Prostate gland (tissue), 2 donors: ENCODE measurements around the gene CRY2. TPM values are rescaled to one million over a fixed set of nuclear protein-coding genes. Genes with fewer than 3 reads are reported as not detected.

Source experiments
- DNase-seq: peaks from one replicate; pipeline ENCODE4 v3.0.0-alpha.2; 2019; ENCODE audit warnings: low spot score
- H3K27ac ChIP-seq, 2 donors: fragments of 200-600 bp; sonication (generic); 2 replicates each; pipeline ENCODE4 v1.5.1; 2017 to 2019
- H3K27me3 ChIP-seq: fragments of 200-600 bp; sonication (generic); replicated peaks from 2 replicates; pipeline ENCODE4 v1.5.1; 2019; ENCODE audit not compliant: insufficient read depth
- H3K36me3 ChIP-seq, 2 donors: fragments of 200-600 bp; sonication (generic); 1 replicate in 1 of 2; 2 replicates in 1 of 2; pipeline versions ENCODE4 v1.5.1 to v1.8.1; 2017 to 2019
- H3K4me1 ChIP-seq: fragments of 200-600 bp; sonication (generic); replicated peaks from 2 replicates; pipeline ENCODE4 v1.5.1; 2019
- H3K4me3 ChIP-seq, 2 donors: fragments of 200-600 bp; sonication (generic); 2 replicates each; pipeline ENCODE4 v1.5.1; 2017 to 2019
- H3K9me3 ChIP-seq: fragments of 200-600 bp; sonication (generic); 2 replicates; pipeline ENCODE4 v1.5.1; 2017
- POLR2A ChIP-seq: fragments of 450-650 bp; IDR thresholded peaks from one replicate; pipeline ENCODE4 v1.6.1; 2016; ENCODE audit warnings: antibody characterized with exemption, mild to moderate bottlenecking
- POLR2AphosphoS5 ChIP-seq: sonication (generic); formaldehyde crosslinking; IDR thresholded peaks from one replicate; pipeline ENCODE4 v1.6.1; 2017; ENCODE audit warnings: antibody characterized with exemption
- WGBS: methylation state at CpG from one replicate; pipeline ENCODE4 v1.1.5; 2018; 5-methylcytosine and 5-hydroxymethylcytosine counted together
- intact Hi-C: fragments of 100-400 bp; cut with DNase I; formaldehyde crosslinking; loops from one replicate; pipeline ENCODE4 v1.14.2; 2022
- total RNA-seq, 2 donors: library from RNA; depleted of rRNA; stranded (reverse); fragments of >200 nt; gene quantifications; one replicate each; pipeline ENCODE4 v1.1.0, GENCODE V29; 2016
- TF ChIP-seq, protein P1 (sequence below), 4 experiments: fragments of 200-600 bp in 2 of 4; fragments of 450-650 bp in 2 of 4; sonication (generic) in 2 of 4; IDR thresholded peaks; 1 replicate in 3 of 4; 2 replicates in 1 of 4; pipeline ENCODE4 v1.5.1; 2016 to 2019; ENCODE audit warnings: antibody characterized with exemption in 4 of 4, mild to moderate bottlenecking in 2 of 4, moderate library complexity in 2 of 4

CRY2 gene
- total RNA-seq, 2 donors from 2014 or later, result 45.4 to 70.8 TPM

DNA sequence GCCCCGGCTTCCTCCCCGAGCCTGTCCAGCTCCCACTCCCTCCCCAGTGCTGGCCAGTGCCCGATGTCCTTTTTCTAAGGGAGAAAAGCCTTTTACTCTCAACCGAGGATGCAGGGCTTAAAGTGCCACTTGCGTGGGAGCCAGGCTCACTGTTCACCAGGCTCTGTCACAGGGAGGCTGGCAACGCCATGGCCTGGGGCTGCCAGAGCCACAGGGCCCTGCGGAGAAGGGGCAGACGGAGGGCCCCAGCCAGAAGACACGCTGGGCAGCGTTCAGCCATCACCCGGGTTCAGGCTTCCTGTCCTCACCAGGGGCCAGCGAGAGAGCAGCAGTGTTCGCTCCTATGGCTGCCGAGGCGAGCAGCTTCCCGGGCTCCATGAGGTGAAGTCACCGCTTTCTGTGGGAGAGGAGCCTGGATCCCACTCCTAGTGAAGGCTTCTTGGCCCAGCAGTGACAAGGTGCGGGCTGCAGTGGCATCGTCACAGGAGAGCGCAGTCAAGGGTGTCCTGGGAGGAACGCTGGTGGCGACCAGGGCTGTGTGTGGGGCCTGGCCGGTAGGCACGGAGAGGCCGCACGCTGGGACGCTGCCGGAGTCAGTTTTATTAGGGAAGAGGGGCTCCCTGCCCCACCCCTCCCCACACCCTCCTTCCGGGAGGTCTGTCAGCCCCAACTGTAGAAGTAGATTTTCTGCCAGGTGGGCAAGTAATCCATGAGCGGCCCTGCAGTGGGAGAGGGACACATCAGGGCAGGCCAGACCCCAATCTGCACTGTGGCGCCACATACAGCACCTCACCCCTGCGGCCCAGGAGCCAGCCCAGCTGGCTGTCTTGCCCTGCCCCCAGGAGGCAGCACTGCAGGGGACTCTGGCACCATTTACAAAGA lies 62.6 kb downstream of the CRY2 start:
- 86% methylated on average over 32 of the region's 32 CpGs for WGBS

DNA sequence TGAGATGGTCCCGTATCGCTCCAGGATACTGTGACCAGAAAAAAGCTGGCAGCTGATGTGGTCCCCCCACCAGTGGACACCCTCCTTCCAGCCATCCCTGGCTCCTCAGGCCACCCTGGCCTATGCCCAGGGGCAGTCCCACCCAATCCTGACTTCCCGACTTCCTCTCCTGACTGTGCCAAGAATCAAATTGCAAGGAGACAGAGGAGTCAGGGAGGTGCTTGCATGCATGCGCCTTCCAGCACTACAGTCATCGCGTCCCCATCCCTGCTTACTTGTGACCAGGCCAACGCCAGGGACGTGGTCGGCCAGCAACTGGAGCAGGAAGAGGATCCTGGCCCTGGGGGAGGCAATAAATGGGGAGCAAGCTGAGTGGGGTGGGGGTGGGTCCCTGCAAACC lies 63.3 kb downstream of the CRY2 start:
- Histone ChIP-seq H3K4me3 (no peak overlapping the region), H3K9me3 (no peaks in the 10 kb centered on the region), H3K27me3 (no peaks in the 10 kb centered on the region), H3K4me1 (no peaks in the 10 kb centered on the region), H3K27ac (no peak overlapping the region), H3K36me3 (peaks cover 9 to 12% of the 10 kb centered on the region in 2 donors)
- TF ChIP-seq, protein P1, sequence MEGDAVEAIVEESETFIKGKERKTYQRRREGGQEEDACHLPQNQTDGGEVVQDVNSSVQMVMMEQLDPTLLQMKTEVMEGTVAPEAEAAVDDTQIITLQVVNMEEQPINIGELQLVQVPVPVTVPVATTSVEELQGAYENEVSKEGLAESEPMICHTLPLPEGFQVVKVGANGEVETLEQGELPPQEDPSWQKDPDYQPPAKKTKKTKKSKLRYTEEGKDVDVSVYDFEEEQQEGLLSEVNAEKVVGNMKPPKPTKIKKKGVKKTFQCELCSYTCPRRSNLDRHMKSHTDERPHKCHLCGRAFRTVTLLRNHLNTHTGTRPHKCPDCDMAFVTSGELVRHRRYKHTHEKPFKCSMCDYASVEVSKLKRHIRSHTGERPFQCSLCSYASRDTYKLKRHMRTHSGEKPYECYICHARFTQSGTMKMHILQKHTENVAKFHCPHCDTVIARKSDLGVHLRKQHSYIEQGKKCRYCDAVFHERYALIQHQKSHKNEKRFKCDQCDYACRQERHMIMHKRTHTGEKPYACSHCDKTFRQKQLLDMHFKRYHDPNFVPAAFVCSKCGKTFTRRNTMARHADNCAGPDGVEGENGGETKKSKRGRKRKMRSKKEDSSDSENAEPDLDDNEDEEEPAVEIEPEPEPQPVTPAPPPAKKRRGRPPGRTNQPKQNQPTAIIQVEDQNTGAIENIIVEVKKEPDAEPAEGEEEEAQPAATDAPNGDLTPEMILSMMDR (IDR thresholded peaks at IDR 0.05), result no peak
- TF ChIP-seq POLR2A, result no peak
- TF ChIP-seq POLR2AphosphoS5, result no peak
- intact Hi-C loops, result no loop called here
- no peak for DNase-seq
- WGBS, result 82% methylated on average over 9 of the region's 9 CpGs

More for the DNA sequence above, 62.6 kb downstream of the CRY2 start:
- Histone ChIP-seq H3K36me3 (peaks cover 9 to 12% of the 10 kb centered on the region in 2 donors), H3K4me1 (no peaks in the 10 kb centered on the region), H3K27me3 (no peaks in the 10 kb centered on the region), H3K4me3 (no peak overlapping the region), H3K9me3 (no peaks in the 10 kb centered on the region), H3K27ac (no peak overlapping the region)
- TF ChIP-seq POLR2A, result no peak
- no peak for TF ChIP-seq POLR2AphosphoS5
- TF ChIP-seq, protein P1 (IDR thresholded peaks at IDR 0.05), result no peak
- intact Hi-C loops, result no loop called here
- no peak for DNase-seq

DNA sequence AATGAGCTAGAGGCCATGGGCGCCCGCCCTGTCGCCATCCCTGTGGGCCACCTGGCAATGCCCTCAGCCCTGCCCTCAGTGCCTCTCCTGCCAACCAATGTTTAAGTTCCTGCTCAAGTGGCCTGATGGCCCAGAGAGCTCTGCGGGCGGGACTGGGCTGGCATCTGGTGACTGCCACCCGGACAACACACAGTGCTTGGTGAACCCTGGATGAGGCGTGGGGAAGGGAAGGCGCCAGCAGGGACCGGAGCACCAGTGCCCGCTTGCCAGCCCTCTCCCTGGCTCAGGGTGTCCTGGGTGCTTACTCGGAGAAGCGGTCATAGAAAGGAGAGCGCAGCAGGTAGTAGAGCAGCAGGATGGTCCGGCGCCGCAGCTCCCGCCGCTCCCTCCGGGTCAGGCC lies 66.2 kb downstream of the CRY2 start:
- DNase-seq, result no peak
- H3K4me3 ChIP-seq, result no peak overlapping the region
- peaks cover 9% of the 10 kb centered on the region for H3K4me1 ChIP-seq
- H3K27me3 ChIP-seq, result no peaks in the 10 kb centered on the region
- intact Hi-C loops, result no loop called here
- TF ChIP-seq, protein P1 (IDR thresholded peaks at IDR 0.05), result no peak
- TF ChIP-seq POLR2AphosphoS5, result no peak
- TF ChIP-seq POLR2A, result no peak
- H3K9me3 ChIP-seq, result no peaks in the 10 kb centered on the region
- WGBS, result 95% methylated on average over 19 of the region's 19 CpGs
- peaks cover 9 to 12% of the 10 kb centered on the region in 2 donors for H3K36me3 ChIP-seq
- no peak overlapping the region for H3K27ac ChIP-seq

DNA sequence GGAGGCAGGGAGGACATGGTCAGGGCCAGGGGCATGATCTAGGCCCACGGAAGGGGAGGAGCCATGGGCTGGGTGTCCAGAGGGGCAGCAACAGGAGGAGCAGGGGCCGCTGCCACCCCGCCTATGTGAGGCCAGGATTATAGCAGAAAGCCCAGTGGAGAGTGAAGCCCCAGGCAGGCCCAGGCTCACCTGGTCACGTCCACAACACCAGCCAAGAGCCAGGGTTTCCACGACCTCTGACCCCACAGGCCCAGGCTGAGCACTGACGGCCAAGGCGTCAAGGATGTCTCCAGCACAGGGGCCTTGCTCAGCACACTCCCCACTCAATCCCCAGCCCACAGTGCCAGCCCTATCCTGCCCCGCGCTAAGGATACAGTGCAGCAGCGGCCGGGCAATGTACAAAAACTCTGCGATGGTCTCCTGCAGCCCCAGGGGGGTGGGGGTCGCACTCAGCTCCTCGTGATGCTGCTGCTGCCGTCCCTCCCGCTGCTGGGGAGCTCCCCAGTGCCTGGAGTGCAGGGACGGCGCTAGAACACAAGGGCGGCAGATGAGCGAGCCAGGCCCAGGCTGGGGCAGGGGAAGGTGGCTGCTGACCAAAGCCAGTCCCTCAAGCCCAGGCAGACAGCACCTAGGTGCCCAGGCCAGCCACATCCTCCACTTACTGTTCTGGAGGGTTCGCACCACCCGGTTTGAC lies 66.8 kb downstream of the CRY2 start:
- H3K27ac ChIP-seq, result no peak overlapping the region
- no peaks in the 10 kb centered on the region for H3K9me3 ChIP-seq
- no peaks in the 10 kb centered on the region for H3K27me3 ChIP-seq
- 84% methylated on average over 20 of the region's 22 CpGs for WGBS
- peaks cover 9% of the 10 kb centered on the region for H3K4me1 ChIP-seq
- intact Hi-C loops, result no loop called here
- H3K36me3 ChIP-seq, result peaks cover 9 to 12% of the 10 kb centered on the region in 2 donors
- DNase-seq, result no peak
- no peak for TF ChIP-seq POLR2AphosphoS5
- H3K4me3 ChIP-seq, result no peak overlapping the region

DNA sequence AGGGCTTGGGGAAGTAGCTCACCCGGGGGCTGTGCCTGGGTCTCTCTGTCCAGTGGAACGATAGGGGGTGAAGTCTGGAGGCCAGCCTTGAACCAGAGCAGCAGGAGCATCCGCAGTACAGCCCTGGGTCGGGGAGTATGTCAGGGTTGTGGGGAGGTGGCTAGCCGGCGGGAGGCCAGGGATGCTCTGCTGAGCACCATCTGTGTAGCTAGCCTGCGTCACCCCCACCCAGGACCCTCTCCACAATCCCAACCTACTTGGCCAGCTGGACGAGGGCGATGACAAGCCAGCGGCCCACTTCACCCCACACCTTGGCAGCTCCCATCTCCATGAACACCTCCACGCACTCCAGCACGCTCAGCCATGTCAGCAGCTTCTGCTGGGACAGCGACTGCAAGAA lies 68.2 kb downstream of the CRY2 start:
- H3K36me3 ChIP-seq, result peaks cover 9 to 12% of the 10 kb centered on the region in 2 donors
- 86% methylated on average over 13 of the region's 13 CpGs for WGBS
- no peaks in the 10 kb centered on the region for H3K27me3 ChIP-seq
- no peak overlapping the region for H3K27ac ChIP-seq
- DNase-seq, result no peak
- H3K9me3 ChIP-seq, result no peaks in the 10 kb centered on the region
- peaks cover 9% of the 10 kb centered on the region for H3K4me1 ChIP-seq
- TF ChIP-seq, protein P1 (IDR thresholded peaks at IDR 0.05), result no peak
- no peak for TF ChIP-seq POLR2A
- TF ChIP-seq POLR2AphosphoS5, result no peak
- H3K4me3 ChIP-seq, result no peak overlapping the region
- intact Hi-C loops, result loop anchor here (5.0 kb wide), 1 partner anchor 68 kb away; the partner anchor contains the start of gene CRY2
